Ramos (cell line): Measurements from ENCODE around the gene SLC9B1.

Experiments used
- in situ Hi-C: fragments of 300-500 bp; cut with MboI; formaldehyde crosslinking; loops from one replicate; pipeline ENCODE4 v1.14.3; 2022; ENCODE audit warnings: low sequenced_read_pairs; ENCODE audit not compliant: unreplicated experiment

SLC9B1 gene

GRCh38 chr4:103019308-103020124, at the start of gene SLC9B1:
Gene SLC9B1, minus strand, starts transcription at chr4:103019705. Its CDS starts 27,994 bp downstream, at chr4:102991711.
- in situ Hi-C loops = no loop called here

GRCh38 chr4:103067841-103068547, 48.5 kb upstream of the SLC9B1 start:
- in situ Hi-C loops = no loop called here

- in situ Hi-C loops = no loop called here
Measured at GRCh38 chr4:103060453-103061148, 41.1 kb upstream of the SLC9B1 start.

GRCh38 chr4:103054030-103054429, 34.5 kb upstream of the SLC9B1 start:
- in situ Hi-C loops = no loop called here

GRCh38 chr4:103052779-103053178, 33.3 kb upstream of the SLC9B1 start:
- in situ Hi-C loops = no loop called here

- in situ Hi-C loops = no loop called here
Measured at GRCh38 chr4:103052145-103052544, 32.6 kb upstream of the SLC9B1 start.

- in situ Hi-C loops = no loop called here
Measured at GRCh38 chr4:103050736-103051436, 31.4 kb upstream of the SLC9B1 start.

GRCh38 chr4:103046416-103047290, 27.1 kb upstream of the SLC9B1 start:
- in situ Hi-C loops = no loop called here

- in situ Hi-C loops = no loop called here
Measured at GRCh38 chr4:103044183-103044582, 24.7 kb upstream of the SLC9B1 start.

- in situ Hi-C loops = no loop called here
Measured at GRCh38 chr4:103036169-103036568, 16.7 kb upstream of the SLC9B1 start.

GRCh38 chr4:103032574-103032973, 13.1 kb upstream of the SLC9B1 start:
- in situ Hi-C loops = no loop called here

- in situ Hi-C loops = no loop called here
Measured at GRCh38 chr4:103030791-103031190, 11.3 kb upstream of the SLC9B1 start.

- in situ Hi-C loops = no loop called here
Measured at GRCh38 chr4:103029300-103029699, 9.8 kb upstream of the SLC9B1 start.

GRCh38 chr4:103026868-103027267, 7.4 kb upstream of the SLC9B1 start:
- in situ Hi-C loops = no loop called here

- in situ Hi-C loops = no loop called here
Measured at GRCh38 chr4:103024996-103025395, 5.5 kb upstream of the SLC9B1 start.

- in situ Hi-C loops = no loop called here
Measured at GRCh38 chr4:103021120-103021519, 1.6 kb upstream of the SLC9B1 start.

- in situ Hi-C loops = no loop called here
Measured at GRCh38 chr4:103018391-103019307, 856 bp downstream of the SLC9B1 start.

GRCh38 chr4:103012551-103012950, 7.0 kb downstream of the SLC9B1 start:
- in situ Hi-C loops = no loop called here
